NB4 (cell line): ENCODE measurements around the gene PCCA.

Experiments used
- POLR2A ChIP-seq: IDR thresholded peaks from 2 replicates; pipeline ENCODE4 v1.6.1; 2011; ENCODE audit warnings: mild to moderate bottlenecking; ENCODE audit not compliant: insufficient read length; ENCODE audit errors: extremely low read depth
- TF ChIP-seq, protein P1 (sequence below): IDR thresholded peaks from one replicate; pipeline ENCODE4 v1.5.1; 2012; ENCODE audit warnings: low read depth, low read length
- TF ChIP-seq, protein P2 (sequence below): IDR thresholded peaks from 2 replicates; pipeline ENCODE4 v1.6.1; 2011; ENCODE audit warnings: low read depth, low read length

DNA sequence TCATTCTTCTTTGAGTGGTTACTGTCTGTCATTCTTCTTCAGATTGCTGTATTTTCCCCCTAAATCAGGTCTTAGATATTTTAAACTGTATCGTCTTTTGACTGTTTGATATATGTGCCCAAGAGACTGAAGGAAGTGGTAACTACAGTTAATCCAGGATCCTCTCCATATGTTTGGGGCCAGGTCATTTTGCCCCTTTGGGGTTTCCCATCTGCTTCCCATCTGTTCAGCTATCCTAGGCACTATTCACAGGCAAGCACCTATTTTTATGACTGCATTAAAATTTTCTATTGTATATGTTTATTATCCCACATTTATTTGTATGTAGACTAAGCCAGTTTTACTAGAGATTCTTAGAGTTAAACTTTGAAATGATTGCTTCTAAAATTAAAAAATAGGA is 244.2 kb downstream of the PCCA start:
- TF ChIP-seq, protein P1, sequence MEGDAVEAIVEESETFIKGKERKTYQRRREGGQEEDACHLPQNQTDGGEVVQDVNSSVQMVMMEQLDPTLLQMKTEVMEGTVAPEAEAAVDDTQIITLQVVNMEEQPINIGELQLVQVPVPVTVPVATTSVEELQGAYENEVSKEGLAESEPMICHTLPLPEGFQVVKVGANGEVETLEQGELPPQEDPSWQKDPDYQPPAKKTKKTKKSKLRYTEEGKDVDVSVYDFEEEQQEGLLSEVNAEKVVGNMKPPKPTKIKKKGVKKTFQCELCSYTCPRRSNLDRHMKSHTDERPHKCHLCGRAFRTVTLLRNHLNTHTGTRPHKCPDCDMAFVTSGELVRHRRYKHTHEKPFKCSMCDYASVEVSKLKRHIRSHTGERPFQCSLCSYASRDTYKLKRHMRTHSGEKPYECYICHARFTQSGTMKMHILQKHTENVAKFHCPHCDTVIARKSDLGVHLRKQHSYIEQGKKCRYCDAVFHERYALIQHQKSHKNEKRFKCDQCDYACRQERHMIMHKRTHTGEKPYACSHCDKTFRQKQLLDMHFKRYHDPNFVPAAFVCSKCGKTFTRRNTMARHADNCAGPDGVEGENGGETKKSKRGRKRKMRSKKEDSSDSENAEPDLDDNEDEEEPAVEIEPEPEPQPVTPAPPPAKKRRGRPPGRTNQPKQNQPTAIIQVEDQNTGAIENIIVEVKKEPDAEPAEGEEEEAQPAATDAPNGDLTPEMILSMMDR: no peak
- no peak for TF ChIP-seq POLR2A
- TF ChIP-seq, protein P2, sequence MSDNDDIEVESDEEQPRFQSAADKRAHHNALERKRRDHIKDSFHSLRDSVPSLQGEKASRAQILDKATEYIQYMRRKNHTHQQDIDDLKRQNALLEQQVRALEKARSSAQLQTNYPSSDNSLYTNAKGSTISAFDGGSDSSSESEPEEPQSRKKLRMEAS: no peak
